HUES64 (cell line): ENCODE data around the gene FARS2.

Experiments
- H3K27ac ChIP-seq: 2 replicates; pipeline ENCODE4 v1.7.0; 2013; ENCODE audit warnings: low read depth, low read length, inconsistent platforms
- H3K27me3 ChIP-seq: 2 replicates; pipeline ENCODE4 v1.6.1; 2013; ENCODE audit warnings: mild to moderate bottlenecking, low read length; ENCODE audit not compliant: insufficient read depth
- H3K36me3 ChIP-seq: 2 replicates; pipeline ENCODE4 v1.6.1; 2013; ENCODE audit warnings: mild to moderate bottlenecking, low read length; ENCODE audit not compliant: insufficient read depth
- H3K4me1 ChIP-seq: 2 replicates; pipeline ENCODE4 v1.6.1; 2013; ENCODE audit warnings: mild to moderate bottlenecking, low read length, moderate library complexity; ENCODE audit not compliant: insufficient read depth
- H3K4me3 ChIP-seq: 2 replicates; pipeline ENCODE4 v1.5.1; 2013; ENCODE audit warnings: mild to moderate bottlenecking, low read length, moderate library complexity
- H3K9ac ChIP-seq: 2 replicates; pipeline ENCODE4 v1.6.1; 2013; ENCODE audit warnings: mild to moderate bottlenecking, low read depth, low read length
- H3K9me3 ChIP-seq: 2 replicates; pipeline ENCODE4 v1.6.1; 2013; ENCODE audit warnings: low read depth, low read length; ENCODE audit not compliant: insufficient read depth
- WGBS: fragments of 150-250, 120-280 bp; methylation state at CpG from one replicate; pipeline ENCODE4 v1.1.7; 2013; ENCODE audit warnings: missing lambda C conversion rate; 5-methylcytosine and 5-hydroxymethylcytosine counted together

FARS2 gene

GRCh38 chr6:5766260-5766659, 504.9 kb downstream of the FARS2 start:
- peaks cover 14% of the 10 kb centered on the region; the same call in 1 of the 2 replicates for H3K9me3 ChIP-seq
- WGBS = 73% methylated on average over 3 of the region's 3 CpGs
- no peaks in the 10 kb centered on the region for H3K4me1 ChIP-seq
- H3K27ac ChIP-seq = no peak overlapping the region
- H3K27me3 ChIP-seq = no peaks in the 10 kb centered on the region
- no peaks in the 10 kb centered on the region for H3K36me3 ChIP-seq
- H3K4me3 ChIP-seq = no peak overlapping the region
- H3K9ac ChIP-seq = no peak overlapping the region

- Histone ChIP-seq H3K36me3 (no peaks in the 10 kb centered on the region), H3K4me3 (no peak overlapping the region), H3K27ac (no peak overlapping the region), H3K9ac (no peak overlapping the region), H3K27me3 (no peaks in the 10 kb centered on the region), H3K9me3 (peaks cover 14% of the 10 kb centered on the region; the same call in 1 of the 2 replicates), H3K4me1 (no peaks in the 10 kb centered on the region)
- 93% methylated on average over 2 of the region's 2 CpGs for WGBS
Observed at GRCh38 chr6:5767471-5767870, 506.2 kb downstream of the FARS2 start.

- H3K27ac ChIP-seq = no peak overlapping the region
- no peaks in the 10 kb centered on the region for H3K36me3 ChIP-seq
- H3K27me3 ChIP-seq = no peaks in the 10 kb centered on the region
- H3K4me1 ChIP-seq = no peaks in the 10 kb centered on the region
- peaks cover 14% of the 10 kb centered on the region; the same call in 1 of the 2 replicates for H3K9me3 ChIP-seq
- no peak overlapping the region for H3K9ac ChIP-seq
- H3K4me3 ChIP-seq = no peak overlapping the region
- 97% methylated on average over 7 of the region's 7 CpGs for WGBS
Observed at GRCh38 chr6:5771211-5771610, 509.9 kb downstream of the FARS2 start.

DNA sequence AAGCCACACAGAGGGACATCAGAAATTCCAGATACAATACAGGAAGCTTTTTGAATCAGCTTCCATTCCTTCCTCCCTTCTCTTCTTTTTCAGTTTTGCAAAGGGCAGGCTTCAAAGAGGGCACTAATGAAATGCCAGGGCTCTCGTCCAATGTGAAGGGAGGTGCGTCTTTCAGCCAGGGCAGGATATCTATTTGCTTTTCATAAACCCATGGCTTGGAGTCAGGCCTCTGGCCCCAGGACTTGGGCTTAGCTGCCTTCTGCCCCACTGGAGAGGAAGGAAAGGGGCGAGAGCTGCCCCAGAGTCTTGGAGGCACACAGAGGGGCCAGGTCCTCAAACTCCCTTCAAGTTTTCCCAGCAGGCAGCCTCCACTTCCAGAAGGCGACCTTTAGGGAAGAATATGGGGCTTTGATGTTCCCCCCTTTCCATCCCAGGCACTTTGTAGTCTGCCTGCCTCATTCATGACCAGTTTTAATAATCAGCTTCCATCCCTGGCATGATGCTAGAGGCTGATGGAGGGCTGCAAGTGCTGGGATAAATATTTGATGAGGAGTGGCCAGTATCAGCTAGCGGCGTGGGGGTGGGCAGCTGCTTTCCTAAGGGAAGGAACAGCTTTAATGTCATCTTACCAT, 510.6 kb downstream of the FARS2 start:
- no peaks in the 10 kb centered on the region for H3K27me3 ChIP-seq
- H3K36me3 ChIP-seq = no peaks in the 10 kb centered on the region
- no peak overlapping the region for H3K27ac ChIP-seq
- peaks cover 12% of the 10 kb centered on the region; the same call in 1 of the 2 replicates for H3K9me3 ChIP-seq
- 79% methylated on average over 6 of the region's 6 CpGs for WGBS
- H3K4me3 ChIP-seq = no peak overlapping the region
- H3K4me1 ChIP-seq = no peaks in the 10 kb centered on the region
- no peak overlapping the region for H3K9ac ChIP-seq

- H3K4me3 ChIP-seq = no peak overlapping the region
Observed at GRCh38 chr6:5772408-5773120, 511.3 kb downstream of the FARS2 start.

GRCh38 chr6:5776104-5776503, 514.8 kb downstream of the FARS2 start:
- 97% methylated on average over 6 of the region's 6 CpGs for WGBS
- Histone ChIP-seq H3K4me3 (no peak overlapping the region), H3K4me1 (no peaks in the 10 kb centered on the region), H3K9ac (no peak overlapping the region), H3K9me3 (no peaks in the 10 kb centered on the region), H3K36me3 (no peaks in the 10 kb centered on the region), H3K27ac (no peak overlapping the region), H3K27me3 (no peaks in the 10 kb centered on the region)

More at GRCh38 chr6:5772408-5773120, 511.3 kb downstream of the FARS2 start:
- no peaks in the 10 kb centered on the region for H3K4me1 ChIP-seq
- 91% methylated on average over 11 of the region's 11 CpGs for WGBS
- no peak overlapping the region for H3K9ac ChIP-seq
- H3K27me3 ChIP-seq = no peaks in the 10 kb centered on the region
- H3K9me3 ChIP-seq = peaks cover 6% of the 10 kb centered on the region; the same call in 1 of the 2 replicates
- H3K36me3 ChIP-seq = no peaks in the 10 kb centered on the region
- no peak overlapping the region for H3K27ac ChIP-seq

DNA sequence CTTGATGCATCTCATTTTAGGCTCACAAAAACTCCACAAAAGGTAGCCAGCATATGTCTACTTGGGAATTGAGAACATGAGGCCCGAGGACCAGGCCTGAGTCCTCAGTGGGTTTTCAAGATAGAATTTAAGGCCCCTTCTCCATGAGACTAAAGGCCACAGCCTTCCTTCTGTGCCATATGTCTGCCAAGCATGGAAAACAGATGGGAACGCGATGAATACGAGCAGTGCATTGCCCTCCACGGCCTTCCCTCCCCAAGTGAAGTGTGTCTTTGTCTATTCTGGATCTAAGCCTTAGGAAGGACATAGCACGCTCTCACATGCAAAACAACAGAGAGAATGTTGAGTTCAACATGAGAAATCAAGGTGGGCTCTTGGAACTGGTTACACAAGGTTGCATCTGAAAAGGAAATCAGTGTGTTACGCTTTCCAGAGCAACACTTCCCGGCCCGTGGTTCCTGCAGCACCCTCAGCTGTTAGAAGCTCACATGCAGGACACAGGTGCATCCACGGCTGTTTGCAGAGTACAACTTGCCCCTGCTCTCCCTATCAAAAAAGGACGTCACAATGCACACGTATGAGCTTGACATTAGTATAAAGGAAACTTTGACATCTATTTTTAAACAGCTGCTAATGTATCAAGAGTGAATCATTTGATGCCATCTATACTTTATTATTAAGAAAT, 515.5 kb downstream of the FARS2 start:
- H3K27ac ChIP-seq = no peak overlapping the region
- 94% methylated on average over 11 of the region's 12 CpGs for WGBS
- H3K27me3 ChIP-seq = no peaks in the 10 kb centered on the region
- no peaks in the 10 kb centered on the region for H3K4me1 ChIP-seq
- no peaks in the 10 kb centered on the region for H3K36me3 ChIP-seq
- no peak overlapping the region for H3K4me3 ChIP-seq
- no peak overlapping the region for H3K9ac ChIP-seq
- no peaks in the 10 kb centered on the region for H3K9me3 ChIP-seq

DNA sequence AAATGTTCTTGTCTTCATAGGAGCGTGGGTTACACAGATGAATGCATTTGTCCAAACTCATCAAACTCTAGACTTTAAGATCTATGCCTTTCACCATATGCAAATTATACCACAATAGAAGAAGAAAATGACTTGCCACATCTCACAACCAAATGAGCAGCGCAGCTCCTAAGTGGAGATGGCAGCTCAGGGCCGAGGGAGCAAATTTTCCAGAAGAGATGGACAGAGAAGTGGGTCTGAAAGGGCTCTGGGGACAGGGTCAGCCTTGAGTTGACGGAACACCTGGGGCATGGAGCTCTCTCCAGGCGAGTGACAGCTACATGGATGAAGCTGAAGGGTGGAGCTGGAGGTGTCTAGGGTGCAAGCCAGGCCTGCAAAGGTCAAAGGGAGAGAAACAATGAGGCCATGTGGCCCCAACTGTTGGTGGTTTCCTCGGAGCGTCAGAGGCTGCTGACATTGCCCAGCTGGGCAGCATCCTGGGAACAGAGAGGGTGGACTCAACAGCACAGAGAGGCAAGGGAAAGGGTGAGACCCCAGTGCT, 517.1 kb downstream of the FARS2 start:
- 90% methylated on average over 7 of the region's 7 CpGs for WGBS
- Histone ChIP-seq H3K27ac (no peak overlapping the region), H3K4me3 (no peak overlapping the region)

GRCh38 chr6:5778906-5779305, 517.6 kb downstream of the FARS2 start:
- H3K36me3 ChIP-seq = no peaks in the 10 kb centered on the region

More for the DNA sequence above, 517.1 kb downstream of the FARS2 start:
- Histone ChIP-seq H3K27me3 (no peaks in the 10 kb centered on the region), H3K36me3 (no peaks in the 10 kb centered on the region), H3K9ac (no peak overlapping the region), H3K9me3 (no peaks in the 10 kb centered on the region), H3K4me1 (no peaks in the 10 kb centered on the region; the same call in 1 of the 2 replicates)

GRCh38 chr6:5781019-5781418, 519.7 kb downstream of the FARS2 start:
- H3K27me3 ChIP-seq = no peaks in the 10 kb centered on the region
- WGBS = 91% methylated on average over 6 of the region's 6 CpGs

More at GRCh38 chr6:5778906-5779305, 517.6 kb downstream of the FARS2 start:
- H3K4me1 ChIP-seq = no peaks in the 10 kb centered on the region; the same call in 1 of the 2 replicates
- no peak overlapping the region for H3K27ac ChIP-seq
- 97% methylated on average over 7 of the region's 7 CpGs for WGBS
- H3K9ac ChIP-seq = no peak overlapping the region
- H3K9me3 ChIP-seq = no peaks in the 10 kb centered on the region
- no peaks in the 10 kb centered on the region for H3K27me3 ChIP-seq
- H3K4me3 ChIP-seq = no peak overlapping the region

More at GRCh38 chr6:5781019-5781418, 519.7 kb downstream of the FARS2 start:
- Histone ChIP-seq H3K4me1 (no peaks in the 10 kb centered on the region; the same call in 1 of the 2 replicates), H3K27ac (no peak overlapping the region), H3K4me3 (no peak overlapping the region), H3K9ac (no peak overlapping the region), H3K9me3 (no peaks in the 10 kb centered on the region), H3K36me3 (no peaks in the 10 kb centered on the region)
